Measurements from ENCODE around the gene DLG4.

The DLG4 gene

DNA sequence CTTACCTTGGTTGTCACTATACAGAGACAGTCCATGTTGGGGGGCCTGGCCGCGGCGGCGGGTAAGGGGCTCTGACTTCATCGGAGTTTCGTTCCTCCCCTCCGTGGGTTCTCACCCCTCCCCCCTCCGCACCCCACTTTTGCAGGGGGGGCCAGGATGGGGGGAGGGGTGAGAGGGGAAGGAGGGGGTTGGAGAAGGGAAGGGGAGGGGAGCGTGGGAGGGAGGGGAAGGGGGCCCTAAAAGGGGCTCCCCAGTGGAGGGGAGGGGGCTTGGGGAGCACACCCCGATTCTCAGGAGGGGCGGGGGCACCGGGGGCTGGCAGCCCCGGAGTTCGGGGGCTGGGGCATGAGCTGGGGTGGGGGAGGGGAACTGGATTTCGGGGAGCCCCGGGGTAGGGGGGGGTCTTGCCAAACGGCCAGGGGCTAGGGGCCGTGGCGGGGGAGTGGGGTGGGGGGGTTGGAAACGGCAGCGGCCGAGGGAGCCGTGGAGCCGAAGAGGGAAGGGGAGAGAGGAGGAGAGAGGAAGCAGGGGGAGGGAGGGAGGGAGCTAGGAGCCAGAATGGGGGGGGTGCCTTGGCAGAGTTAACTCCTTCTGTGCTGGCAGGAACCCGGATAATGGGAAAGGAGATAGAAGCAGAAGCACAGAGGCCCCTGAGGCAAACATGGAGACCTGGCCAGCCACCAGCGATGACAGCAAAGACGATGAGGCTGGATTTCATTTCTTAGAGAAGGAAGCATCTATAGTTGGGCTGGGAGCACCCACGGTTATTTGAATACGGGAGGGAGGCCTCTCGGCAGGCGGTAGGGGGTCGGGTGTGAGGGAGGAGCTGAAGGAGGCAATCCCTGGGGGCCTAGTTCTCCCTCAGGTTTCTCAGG lies 2.3 kb downstream of the DLG4 start:
- peak overlapping the region; percentile 40 for H3K4me3 ChIP-seq (ENCODE audit: low read length)
- no peak for TF ChIP-seq ZNF274 (IDR thresholded peaks at IDR 0.05; ENCODE audit: low read depth, low read length)

DNA sequence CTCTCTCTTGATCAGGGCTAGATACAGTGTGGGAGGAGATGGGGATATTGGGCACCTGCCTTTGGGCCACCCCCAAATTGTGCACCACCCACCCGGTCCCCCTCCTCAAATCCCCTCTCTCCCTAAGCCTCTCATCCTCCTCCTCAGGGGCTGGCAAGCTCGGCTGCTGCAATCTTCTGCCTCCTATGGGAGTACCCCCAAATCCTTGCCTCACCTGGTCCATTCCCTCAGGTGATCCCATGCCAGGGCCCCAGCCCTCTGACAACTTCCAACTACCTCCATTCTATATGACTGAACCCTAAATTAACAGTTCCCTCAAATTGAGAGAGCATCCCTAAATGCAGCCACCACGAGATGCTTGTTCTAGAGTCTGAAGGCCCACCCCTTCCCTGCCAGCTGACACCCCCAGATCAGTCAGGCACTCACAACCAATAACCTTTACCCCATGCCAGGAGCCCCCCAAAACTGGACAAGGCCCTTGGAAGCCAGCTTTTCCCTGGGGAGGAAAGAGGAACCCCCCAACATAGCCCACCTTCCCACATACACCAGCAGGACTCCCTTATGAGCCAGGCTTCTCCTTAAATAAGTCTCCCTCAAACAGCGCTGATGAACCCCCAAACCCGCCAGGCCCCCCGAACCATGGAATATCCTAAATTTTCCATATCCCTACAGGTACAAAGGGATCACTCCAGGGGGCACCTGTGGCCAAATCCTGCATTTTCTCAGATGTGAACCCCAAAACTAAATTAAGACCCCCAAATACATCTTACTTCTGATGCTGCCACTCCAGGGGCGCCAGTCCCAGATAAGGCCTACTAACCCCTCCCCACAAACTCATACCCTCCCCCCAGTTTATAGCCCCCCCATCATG lies 3.2 kb downstream of the DLG4 start:
- TF ChIP-seq ZNF274 (IDR thresholded peaks at IDR 0.05; ENCODE audit: low read depth, low read length) = no peak
- peak overlapping the region; percentile 40 for H3K4me3 ChIP-seq (ENCODE audit: low read length)

- no peak for TF ChIP-seq ZNF274 (IDR thresholded peaks at IDR 0.05; ENCODE audit: low read depth, low read length)
- H3K4me3 ChIP-seq (ENCODE audit: low read length) = no peak overlapping the region
These were observed 3.9 kb downstream of the DLG4 start for GRCh38 chr17:7215652-7216180.

DNA sequence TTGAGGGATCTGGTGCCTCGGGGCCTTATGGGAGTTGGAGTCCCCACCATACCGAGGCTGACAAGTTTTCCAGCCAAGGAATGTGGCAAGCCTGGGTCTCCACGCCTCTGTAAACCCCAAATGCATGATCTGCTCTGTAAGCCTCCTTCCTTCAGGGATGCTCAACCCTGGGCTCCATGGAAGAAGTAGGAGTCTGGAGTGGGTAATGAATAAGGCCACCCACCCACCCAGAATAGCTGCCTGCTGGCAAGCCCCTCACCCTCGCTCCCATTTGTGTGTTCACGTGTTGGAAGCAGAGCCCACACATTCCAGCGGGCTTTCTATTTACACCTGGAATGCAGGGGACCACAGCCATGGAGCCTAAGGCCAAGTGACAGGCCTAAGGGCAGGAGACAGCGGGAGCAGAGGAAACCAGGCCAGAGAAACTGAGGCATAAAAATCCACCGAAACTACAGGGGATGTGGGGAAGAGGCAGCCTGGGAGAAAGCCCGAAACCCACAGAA lies 4.4 kb downstream of the DLG4 start:
- no peak overlapping the region; the same call in 1 of the 2 replicates for H3K4me3 ChIP-seq (ENCODE audit: low read length)
- no peak for TF ChIP-seq ZNF274 (IDR thresholded peaks at IDR 0.05; ENCODE audit: low read depth, low read length)

- peak overlapping the region; percentile 50; the same call in 1 of the 2 replicates for H3K4me3 ChIP-seq (ENCODE audit: low read length)
- TF ChIP-seq ZNF274 (IDR thresholded peaks at IDR 0.05; ENCODE audit: low read depth, low read length) = no peak
These were observed 5.1 kb downstream of the DLG4 start for GRCh38 chr17:7214300-7215135.

DNA sequence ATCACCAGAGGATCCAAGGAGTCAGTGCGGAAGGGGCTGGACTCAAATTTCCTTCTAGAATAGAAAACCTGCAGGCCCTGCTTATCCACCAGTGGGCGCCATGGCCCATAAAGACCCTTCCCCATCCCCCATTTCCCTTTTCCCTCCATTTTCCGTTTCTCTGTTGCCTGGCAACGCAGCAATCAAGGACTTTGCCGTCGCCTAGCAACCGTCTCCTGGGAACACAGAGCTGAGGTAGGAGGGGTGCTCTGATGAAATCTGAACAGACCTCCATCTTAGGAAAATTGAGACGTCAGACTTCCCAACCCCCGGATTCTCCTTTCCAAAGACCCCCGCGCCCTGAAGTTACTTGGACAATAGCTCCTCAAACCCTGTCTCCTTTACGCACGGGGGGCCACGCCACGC lies 5.7 kb downstream of the DLG4 start:
- H3K4me3 ChIP-seq (ENCODE audit: low read length) = peak overlapping the region; percentile 38; the same call in 1 of the 2 replicates
- no peak for TF ChIP-seq ZNF274 (IDR thresholded peaks at IDR 0.05; ENCODE audit: low read depth, low read length)

DNA sequence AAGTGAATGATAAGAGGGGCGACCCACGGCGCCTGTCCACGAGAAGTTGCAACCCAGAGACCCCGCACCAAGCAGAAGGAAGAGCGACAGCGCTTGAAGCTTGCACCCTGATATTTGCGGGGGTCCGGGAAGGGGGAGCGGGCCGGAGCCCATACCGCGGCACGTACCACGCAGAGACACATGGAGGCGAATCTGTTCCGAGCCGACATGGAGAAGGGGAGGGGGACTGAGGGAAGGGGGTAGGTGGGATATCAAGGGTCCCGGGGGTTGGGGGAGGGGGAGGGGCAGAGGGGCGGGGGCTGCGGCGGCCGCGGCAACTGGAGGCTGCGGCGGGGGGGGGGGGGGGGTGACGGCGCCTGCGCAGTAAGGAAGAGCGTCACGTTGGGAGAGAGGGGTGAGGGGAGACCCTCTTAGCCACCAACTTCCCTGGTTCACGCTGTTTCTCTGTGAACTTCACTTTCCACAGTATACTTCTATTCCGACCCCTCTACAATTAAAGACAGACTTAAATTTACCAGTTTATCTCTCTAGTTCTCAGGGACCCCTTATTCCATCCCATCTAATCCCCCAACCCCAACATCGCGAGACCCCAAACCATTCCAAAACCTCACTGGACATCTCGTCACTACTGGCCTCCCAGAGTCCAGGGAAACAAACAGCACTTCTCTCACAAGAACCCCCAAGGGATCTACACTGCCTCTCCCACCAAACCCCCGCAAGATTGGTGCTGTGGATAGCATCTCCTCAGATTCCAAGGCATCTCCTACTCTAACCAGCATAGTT lies 8.0 kb downstream of the DLG4 start:
- TF ChIP-seq ZNF274 (IDR thresholded peaks at IDR 0.05; ENCODE audit: low read depth, low read length) = no peak
- H3K4me3 ChIP-seq (ENCODE audit: low read length) = no peak overlapping the region

- H3K4me3 ChIP-seq (ENCODE audit: low read length) = no peak overlapping the region
- TF ChIP-seq ZNF274 (IDR thresholded peaks at IDR 0.05; ENCODE audit: low read depth, low read length) = no peak
These were observed 10.7 kb downstream of the DLG4 start for GRCh38 chr17:7208754-7209460.

DNA sequence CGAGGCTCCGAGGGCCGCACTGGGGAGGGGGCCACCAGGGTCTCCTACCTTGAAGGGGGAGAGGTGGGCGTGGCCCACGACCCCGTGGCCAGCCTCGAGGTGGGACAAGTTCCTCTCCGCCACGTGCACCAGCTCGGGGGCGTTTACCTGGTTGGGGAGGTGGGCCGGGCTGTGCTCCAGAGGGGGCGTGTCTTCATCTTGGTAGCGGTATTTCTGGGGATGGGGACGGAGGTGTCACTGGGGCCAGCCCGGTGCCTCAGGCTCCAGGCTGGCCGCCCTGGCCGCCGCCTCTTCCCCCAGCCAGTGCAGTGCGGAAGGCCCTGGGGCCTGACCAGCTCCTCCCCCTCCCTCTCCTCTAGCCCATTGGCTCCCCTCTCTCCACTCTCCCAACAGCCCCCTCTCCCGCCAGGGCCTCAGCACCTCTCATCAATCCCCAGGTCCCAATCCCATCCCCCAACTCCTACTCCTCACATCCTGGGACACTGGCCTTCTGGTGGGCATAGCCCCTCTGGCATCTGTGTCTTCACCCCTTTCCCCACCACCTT lies 11.5 kb downstream of the DLG4 start:
- no peak for TF ChIP-seq ZNF274 (IDR thresholded peaks at IDR 0.05; ENCODE audit: low read depth, low read length)
- H3K4me3 ChIP-seq (ENCODE audit: low read length) = no peak overlapping the region

DNA sequence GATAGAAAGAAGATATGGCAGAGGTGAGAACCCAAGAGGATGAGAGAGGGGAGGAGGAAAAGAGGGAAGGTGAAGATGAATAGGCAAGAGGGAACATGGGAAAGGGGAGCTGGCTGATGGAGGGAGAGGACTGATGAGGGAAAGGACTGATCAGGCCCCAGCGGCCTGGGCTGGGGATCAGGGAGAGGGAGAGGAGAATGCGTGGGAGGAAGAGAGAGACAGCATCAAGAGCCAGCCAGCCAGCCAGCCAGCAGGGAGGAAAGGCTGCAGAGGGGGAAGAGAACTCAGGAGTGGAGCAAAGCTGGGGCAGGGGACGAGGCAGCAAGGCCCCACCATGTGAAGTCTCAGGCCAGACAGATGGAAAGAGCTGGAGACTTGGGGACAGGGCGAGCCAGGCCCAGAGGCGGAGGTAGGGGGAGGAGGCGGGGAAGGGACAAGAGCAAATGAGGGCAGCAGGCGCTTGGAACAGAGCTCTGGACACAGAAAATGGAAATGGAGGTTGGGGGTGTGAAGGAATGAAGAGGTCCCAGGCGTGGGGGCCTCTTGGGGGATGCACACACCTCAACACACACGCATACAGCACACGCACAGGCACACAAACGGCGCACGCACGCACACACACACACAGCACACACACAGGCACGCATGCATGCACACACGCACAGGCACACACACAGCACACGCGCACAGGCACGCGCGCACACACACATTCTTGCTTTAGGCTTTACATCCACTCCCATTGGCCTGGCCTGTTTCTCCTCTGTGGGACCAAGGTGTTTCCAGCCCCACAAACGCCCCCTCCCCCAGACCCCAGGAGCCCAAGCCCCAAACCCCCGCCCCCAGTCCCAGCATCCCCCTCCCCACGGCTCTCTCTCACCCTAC lies 12.3 kb downstream of the DLG4 start:
- TF ChIP-seq ZNF274 (IDR thresholded peaks at IDR 0.05; ENCODE audit: low read depth, low read length) = no peak
- H3K4me3 ChIP-seq (ENCODE audit: low read length) = no peak overlapping the region

GRCh38 chr17:7205561-7205960 lies 14.1 kb downstream of the DLG4 start:
- H3K4me3 ChIP-seq (ENCODE audit: low read length) = peak overlapping the region; percentile 41; the same call in 1 of the 2 replicates

More at GRCh38 chr17:7205561-7205960, 14.1 kb downstream of the DLG4 start:
- TF ChIP-seq ZNF274 (IDR thresholded peaks at IDR 0.05; ENCODE audit: low read depth, low read length) = no peak
